Osteocyte (in vitro differentiated cells): ENCODE measurements around the gene RBP5. TPM values are rescaled to one million over a fixed set of nuclear protein-coding genes. Genes with fewer than 3 reads are reported as not detected.
"Not testable (repeated sequence)": the region's sequence is repeated elsewhere in the genome, so short reads cannot be mapped to it uniquely, and the experiment has no call there.

Experiments
- DNase-seq: peaks from one replicate; pipeline ENCODE4 v3.0.0; 2021; ENCODE audit warnings: mixed read lengths; ENCODE audit not compliant: unreplicated experiment; ENCODE audit errors: extremely low spot score
- H3K27ac Mint-ChIP-seq: one replicate; pipeline ENCODE4 v1.8.0; 2021; ENCODE audit warnings: mild to moderate bottlenecking, mixed read lengths; ENCODE audit not compliant: unreplicated experiment
- H3K27me3 Mint-ChIP-seq: one replicate; pipeline ENCODE4 v1.8.0; 2021; ENCODE audit warnings: mixed read lengths; ENCODE audit not compliant: unreplicated experiment
- H3K36me3 Mint-ChIP-seq: one replicate; pipeline ENCODE4 v1.8.0; 2021; ENCODE audit warnings: mixed read lengths; ENCODE audit not compliant: unreplicated experiment
- H3K4me1 Mint-ChIP-seq: one replicate; pipeline ENCODE4 v1.8.0; 2021; ENCODE audit warnings: mixed read lengths; ENCODE audit not compliant: unreplicated experiment
- H3K4me3 Mint-ChIP-seq: one replicate; pipeline ENCODE4 v1.8.0; 2021; ENCODE audit warnings: mild to moderate bottlenecking, moderate library complexity, mixed read lengths; ENCODE audit not compliant: unreplicated experiment
- H3K9me3 Mint-ChIP-seq: one replicate; pipeline ENCODE4 v1.8.0; 2021; ENCODE audit warnings: mixed read lengths; ENCODE audit not compliant: unreplicated experiment
- CTCF ChIP-seq: fragments of 200-600 bp; sonication (generic); IDR thresholded peaks from 2 replicates; pipeline ENCODE4 v1.5.0; 2021; ENCODE audit warnings: antibody characterized with exemption, mild to moderate bottlenecking, moderate library complexity
- total RNA-seq: library from RNA; stranded (reverse); gene quantifications from 2 replicates; pipeline ENCODE4 v1.2.1, GENCODE V29; 2021

Gene RBP5
- total RNA-seq, 1 donor from 2014 or later: not detected

DNA sequence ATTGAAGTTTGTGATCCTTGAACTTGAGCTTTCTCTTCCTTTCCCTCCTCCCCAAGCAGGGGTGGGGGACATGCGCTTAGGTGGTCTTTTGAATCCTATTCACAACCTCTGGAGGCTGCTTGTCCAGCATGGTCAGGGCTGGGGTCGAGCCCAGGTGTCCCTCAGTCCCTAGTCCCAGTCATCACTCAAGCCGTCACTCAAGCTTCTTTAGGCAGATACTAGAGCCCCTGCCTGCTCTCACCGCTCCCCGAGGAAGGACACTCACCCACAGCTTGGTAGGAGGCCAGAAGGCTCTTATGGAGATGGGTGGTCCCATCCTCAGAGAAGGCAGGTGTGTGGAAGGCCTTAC is 19.1 kb downstream of the RBP5 start:
- Mint-ChIP-seq H3K4me3 (peak overlapping the region; percentile 5), H3K4me1 (peaks cover 21% of the 10 kb centered on the region), H3K27ac (no peak overlapping the region)

DNA sequence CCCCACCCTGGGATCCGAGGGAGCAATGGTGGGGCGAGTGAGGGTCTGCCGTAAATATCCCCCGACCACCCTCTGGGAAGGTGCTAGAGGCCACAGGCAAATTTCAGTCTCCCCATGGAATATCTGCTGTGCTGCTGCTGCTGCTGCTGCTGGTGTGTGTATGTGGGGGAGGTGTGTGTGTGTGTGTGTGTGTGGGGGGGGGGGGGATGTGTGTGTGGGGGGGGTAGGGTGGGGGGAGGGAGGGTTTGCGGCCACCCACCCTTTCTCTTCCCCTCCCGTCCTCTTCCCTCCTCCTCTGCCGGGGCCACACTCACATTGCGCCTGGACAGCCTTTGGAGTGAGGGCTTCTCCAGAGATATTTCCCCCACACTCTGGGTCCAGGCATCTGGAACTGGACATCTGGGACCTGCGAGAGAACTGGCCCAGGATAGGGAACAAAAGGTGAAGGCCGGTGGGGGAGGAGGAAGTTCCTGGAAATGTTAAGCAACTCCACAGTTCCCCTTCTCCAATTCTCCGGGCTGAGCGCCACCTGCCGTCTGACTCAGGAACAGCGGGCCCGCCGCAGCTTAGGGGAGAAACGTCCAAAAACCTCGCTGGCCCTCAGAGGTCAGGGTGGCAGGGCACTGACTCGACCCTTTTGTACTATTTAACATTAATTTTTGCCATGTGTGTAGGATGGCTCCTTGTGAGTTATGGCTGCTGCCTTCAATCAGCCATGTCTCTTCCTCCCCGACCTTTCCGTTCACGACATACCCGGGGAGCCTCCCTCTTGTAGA is 19.7 kb downstream of the RBP5 start, which contains the start of gene C1RL:
Gene C1RL, minus strand, starts transcription at position 419 of the 776 bp plus-strand sequence. Its CDS starts 34 bp downstream, at position 385.
- Mint-ChIP-seq H3K27me3 (peaks cover 1% of the 10 kb centered on the region), H3K9me3 (peaks cover 12% of the 10 kb centered on the region), H3K36me3 (peaks cover 8% of the 10 kb centered on the region), H3K4me3 (peak within 1 kb of the TSS; percentile 81), H3K27ac (peak within 1 kb of the TSS; percentile 90), H3K4me1 (peaks cover 21% of the 10 kb centered on the region)
- TF ChIP-seq CTCF: peak; percentile 96
- DNase-seq: peak; percentile 93

More for the DNA sequence above, 19.1 kb downstream of the RBP5 start:
- no peak for DNase-seq
- Mint-ChIP-seq H3K9me3 (peaks cover 12% of the 10 kb centered on the region), H3K27me3 (peaks cover 4% of the 10 kb centered on the region), H3K36me3 (peaks cover 8% of the 10 kb centered on the region)
- TF ChIP-seq CTCF: no peak

DNA sequence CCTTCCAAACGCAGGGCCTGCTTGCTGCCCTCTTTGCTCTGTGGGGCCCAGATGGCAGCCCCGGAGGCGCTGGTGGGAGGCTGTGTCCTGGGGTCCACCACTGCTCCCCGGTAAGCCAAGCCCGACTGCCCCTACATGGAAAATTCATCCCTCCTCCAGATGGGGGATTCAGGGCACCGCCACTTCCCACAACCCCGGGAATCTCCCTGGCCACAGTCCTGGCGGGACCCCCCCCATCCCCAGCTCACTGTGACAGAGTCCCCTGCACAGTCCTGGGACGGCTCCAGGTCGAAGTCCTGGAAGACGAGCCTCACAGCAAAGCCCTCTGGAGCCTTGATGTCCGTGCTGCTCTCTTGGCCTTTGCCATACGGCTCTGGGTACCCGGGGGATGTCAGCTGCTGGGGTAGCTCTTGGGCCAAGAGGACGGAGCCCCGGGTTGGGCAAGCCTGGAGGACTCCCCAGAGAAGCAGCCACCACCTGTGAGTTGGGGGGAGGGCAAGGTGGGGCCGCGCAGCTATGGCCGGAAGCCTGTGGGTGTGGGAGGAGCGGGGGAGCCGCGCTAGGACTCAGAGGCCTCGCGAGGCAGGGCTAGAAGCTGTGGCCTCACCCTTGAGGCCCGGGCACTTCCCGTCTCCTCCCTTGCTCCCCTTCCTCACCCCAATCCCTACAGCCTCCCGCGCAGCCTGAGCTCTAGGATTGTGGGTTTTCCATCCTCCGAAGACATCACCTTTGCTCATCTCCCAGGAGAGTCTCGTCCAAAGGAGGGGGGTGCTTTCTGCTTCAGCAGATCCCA is 20.5 kb downstream of the RBP5 start:
- Mint-ChIP-seq H3K27me3 (peaks cover 6% of the 10 kb centered on the region), H3K4me3 (peak overlapping the region; percentile 81), H3K4me1 (peaks cover 17% of the 10 kb centered on the region), H3K36me3 (peaks cover 8% of the 10 kb centered on the region), H3K9me3 (peaks cover 12% of the 10 kb centered on the region), H3K27ac (peak overlapping the region; percentile 90)
- no peak for DNase-seq
- TF ChIP-seq CTCF: no peak

DNA sequence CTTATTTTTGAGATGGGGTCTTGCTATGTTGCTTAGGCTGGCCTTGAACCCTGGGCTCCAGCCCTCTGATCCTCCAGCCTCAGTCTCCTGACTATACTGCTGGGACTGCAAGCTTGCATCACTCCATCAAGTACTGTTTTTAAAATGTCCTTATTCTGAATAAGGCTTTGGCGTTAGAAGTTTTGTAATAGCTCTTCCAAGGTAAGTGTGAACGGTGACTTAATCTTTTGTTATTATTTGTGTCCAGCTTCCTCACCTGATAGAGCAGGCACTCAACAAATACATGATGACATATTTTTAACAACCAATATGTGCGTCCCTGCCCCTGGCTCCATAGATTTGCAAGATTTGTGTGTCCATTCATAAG is 21.1 kb downstream of the RBP5 start:
- H3K36me3 Mint-ChIP-seq: peaks cover 10% of the 10 kb centered on the region
- peaks cover 9% of the 10 kb centered on the region for H3K27me3 Mint-ChIP-seq
- H3K4me3 Mint-ChIP-seq: peak overlapping the region; percentile 81
- peak overlapping the region; percentile 90 for H3K27ac Mint-ChIP-seq
- H3K9me3 Mint-ChIP-seq: peaks cover 12% of the 10 kb centered on the region
- no peak for DNase-seq
- TF ChIP-seq CTCF: no peak
- H3K4me1 Mint-ChIP-seq: peaks cover 16% of the 10 kb centered on the region

- peaks cover 16% of the 10 kb centered on the region for H3K4me1 Mint-ChIP-seq
- H3K36me3 Mint-ChIP-seq: peaks cover 10% of the 10 kb centered on the region
- not testable (repeated sequence) for DNase-seq, H3K4me3 Mint-ChIP-seq, H3K27ac Mint-ChIP-seq
- H3K9me3 Mint-ChIP-seq: peaks cover 12% of the 10 kb centered on the region
- H3K27me3 Mint-ChIP-seq: peaks cover 14% of the 10 kb centered on the region
Observed at GRCh38 chr12:7107181-7107580, 21.5 kb downstream of the RBP5 start.
